NCI-H1436 treated with DMSO at 0.1 percent for 48 hours (cell line): ENCODE results near the gene ZNF423.

Source experiments
- DNase-seq: peaks from one replicate; lab custom pipeline; 2025; lab: John Stamatoyannopoulos, UW

ZNF423 gene

GRCh38 chr16:49781401-49781800, 74.5 kb downstream of the ZNF423 start:
- no peak for DNase-seq

GRCh38 chr16:49780433-49780832, 75.5 kb downstream of the ZNF423 start:
- no peak for DNase-seq

GRCh38 chr16:49779979-49780378, 75.9 kb downstream of the ZNF423 start:
- no peak for DNase-seq

GRCh38 chr16:49778202-49778930, 77.5 kb downstream of the ZNF423 start:
- DNase-seq: no peak

GRCh38 chr16:49776734-49777133, 79.2 kb downstream of the ZNF423 start:
- no peak for DNase-seq

- DNase-seq: no peak
Observed at GRCh38 chr16:49776085-49776595, 79.8 kb downstream of the ZNF423 start.

GRCh38 chr16:49775581-49775980, 80.3 kb downstream of the ZNF423 start:
- no peak for DNase-seq

GRCh38 chr16:49775018-49775417, 80.9 kb downstream of the ZNF423 start:
- no peak for DNase-seq

GRCh38 chr16:49773534-49774475, 82.1 kb downstream of the ZNF423 start:
- DNase-seq: no peak

- DNase-seq: no peak
Observed at GRCh38 chr16:49767998-49768397, 87.9 kb downstream of the ZNF423 start.

GRCh38 chr16:49767414-49767813, 88.5 kb downstream of the ZNF423 start:
- no peak for DNase-seq

- no peak for DNase-seq
Observed at GRCh38 chr16:49766225-49766624, 89.7 kb downstream of the ZNF423 start.

GRCh38 chr16:49763826-49764225, 92.1 kb downstream of the ZNF423 start:
- no peak for DNase-seq

- no peak for DNase-seq
Observed at GRCh38 chr16:49760815-49761214, 95.1 kb downstream of the ZNF423 start.

GRCh38 chr16:49757559-49758069, 98.3 kb downstream of the ZNF423 start:
- DNase-seq: no peak

- DNase-seq: no peak
Observed at GRCh38 chr16:49756775-49757558, 98.9 kb downstream of the ZNF423 start.

GRCh38 chr16:49755716-49756505, 100.0 kb downstream of the ZNF423 start:
- no peak for DNase-seq

GRCh38 chr16:49755313-49755620, 100.6 kb downstream of the ZNF423 start:
- no peak for DNase-seq

GRCh38 chr16:49754495-49755312, 101.2 kb downstream of the ZNF423 start:
- no peak for DNase-seq

GRCh38 chr16:49750341-49751000, 105.4 kb downstream of the ZNF423 start:
- no peak for DNase-seq
